Measurements from ENCODE around the gene MAPT. TPM values are rescaled to one million over a fixed set of nuclear protein-coding genes. Genes with fewer than 3 reads are reported as not detected.
"Not testable (repeated sequence)": the region's sequence is repeated elsewhere in the genome, so short reads cannot be mapped to it uniquely, and the experiment has no call there.

MAPT gene
- total RNA-seq, 1 experiment from 2014 or later: 3.6 TPM

DNA sequence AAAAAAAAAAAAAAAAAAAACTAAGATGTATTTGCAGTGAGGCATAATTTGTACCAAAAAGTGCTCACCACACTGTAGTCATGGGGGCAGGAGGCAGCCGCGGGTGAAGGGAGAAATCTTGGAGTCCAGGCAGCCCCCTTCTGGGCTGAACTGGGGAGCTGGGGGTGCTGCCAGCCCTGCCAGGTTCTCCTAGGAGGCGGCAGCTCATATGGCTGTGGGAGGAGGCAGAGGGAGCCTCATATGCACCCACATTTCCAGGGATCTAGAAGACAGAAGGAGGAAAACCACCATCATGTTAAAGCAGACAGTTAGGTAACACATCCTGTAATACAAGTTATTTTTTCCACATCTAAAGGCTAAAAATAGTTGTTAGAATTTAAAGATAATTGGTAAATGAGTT lies 16.3 kb downstream of the MAPT start:
- Histone ChIP-seq H3K27ac (ENCODE audit: low read length) (no peak overlapping the region), H4K20me1 (ENCODE audit: low read length) (no peaks in the 10 kb centered on the region), H3K4me3 (ENCODE audit: low read length) (no peak overlapping the region), H3K9me3 (ENCODE audit: low read length) (no peaks in the 10 kb centered on the region), H3K9ac (ENCODE audit: low read length) (no peak overlapping the region), H3K79me2 (ENCODE audit: low read length) (no peaks in the 10 kb centered on the region), H3K4me1 (ENCODE audit: insufficient read depth, low read length) (no peaks in the 10 kb centered on the region), H3F3A (ENCODE audit: low read length, unreplicated experiment) (no peaks in the 10 kb centered on the region), H3K36me3 (ENCODE audit: low read depth, low read length) (no peaks in the 10 kb centered on the region), H3K4me2 (ENCODE audit: low read length) (no peak overlapping the region), H3K27me3 (ENCODE audit: low read length) (0 out of 2 replicates have a peak, but pooled peaks cover 10% of the 10 kb centered on the region), H2AFZ (ENCODE audit: low read length) (no peak overlapping the region), H3K9me2 (replicated peaks; ENCODE audit: low read length) (no peaks in the 10 kb centered on the region)
- ChIA-PET CTCF (no interaction called here), POLR2A (ENCODE audit: unreplicated experiment) (interaction anchor here (0.6 to 0.7 kb wide), 2 partner anchors 44 to 574 kb away, joined by 8 to 12 read pairs; no protein-coding TSS in a partner anchor)
- TF ChIP-seq, protein P1, sequence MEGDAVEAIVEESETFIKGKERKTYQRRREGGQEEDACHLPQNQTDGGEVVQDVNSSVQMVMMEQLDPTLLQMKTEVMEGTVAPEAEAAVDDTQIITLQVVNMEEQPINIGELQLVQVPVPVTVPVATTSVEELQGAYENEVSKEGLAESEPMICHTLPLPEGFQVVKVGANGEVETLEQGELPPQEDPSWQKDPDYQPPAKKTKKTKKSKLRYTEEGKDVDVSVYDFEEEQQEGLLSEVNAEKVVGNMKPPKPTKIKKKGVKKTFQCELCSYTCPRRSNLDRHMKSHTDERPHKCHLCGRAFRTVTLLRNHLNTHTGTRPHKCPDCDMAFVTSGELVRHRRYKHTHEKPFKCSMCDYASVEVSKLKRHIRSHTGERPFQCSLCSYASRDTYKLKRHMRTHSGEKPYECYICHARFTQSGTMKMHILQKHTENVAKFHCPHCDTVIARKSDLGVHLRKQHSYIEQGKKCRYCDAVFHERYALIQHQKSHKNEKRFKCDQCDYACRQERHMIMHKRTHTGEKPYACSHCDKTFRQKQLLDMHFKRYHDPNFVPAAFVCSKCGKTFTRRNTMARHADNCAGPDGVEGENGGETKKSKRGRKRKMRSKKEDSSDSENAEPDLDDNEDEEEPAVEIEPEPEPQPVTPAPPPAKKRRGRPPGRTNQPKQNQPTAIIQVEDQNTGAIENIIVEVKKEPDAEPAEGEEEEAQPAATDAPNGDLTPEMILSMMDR (conservative IDR thresholded peaks at IDR 0.05; ENCODE audit: low read depth, low read length): no peak
- TF ChIP-seq EZH2 (IDR thresholded peaks at IDR 0.05; ENCODE audit: low read length, unreplicated experiment) (no peak), EZH2phosphoT487 (IDR thresholded peaks at IDR 0.05; ENCODE audit: borderline replicate concordance, low read length) (no peak)
- intact Hi-C loops (cut with micrococcal nuclease): no loop called here
- ATAC-seq: no peak
- no TSS peak for BruUV-seq (replicated peaks)
- DNase-seq: no peak

DNA sequence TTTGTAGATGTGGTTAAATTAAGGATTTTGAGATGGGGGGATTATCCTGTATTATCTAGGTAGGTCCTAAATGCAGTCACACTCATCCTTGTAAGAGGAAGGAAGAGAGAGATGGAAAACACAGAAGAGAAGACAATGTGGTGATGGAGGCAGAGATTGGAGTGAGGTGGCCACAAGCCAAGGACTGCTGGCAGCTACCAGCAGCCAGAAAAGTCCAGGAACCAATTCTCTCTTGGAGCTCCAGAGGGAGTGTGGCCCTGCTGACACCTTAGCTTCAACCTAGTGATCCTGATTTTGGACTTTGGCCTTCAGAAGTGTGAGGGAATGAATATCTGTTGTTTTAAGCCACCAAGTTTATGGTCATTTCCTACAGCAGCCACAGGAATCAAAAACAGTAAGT lies 18.0 kb downstream of the MAPT start:
- Histone ChIP-seq H3K27me3 (ENCODE audit: low read length) (no peaks in the 10 kb centered on the region), H3F3A (ENCODE audit: low read length, unreplicated experiment) (no peaks in the 10 kb centered on the region), H3K9me2 (replicated peaks; ENCODE audit: low read length) (no peaks in the 10 kb centered on the region), H3K9me3 (ENCODE audit: low read length) (no peaks in the 10 kb centered on the region), H3K79me2 (ENCODE audit: low read length) (no peaks in the 10 kb centered on the region), H2AFZ (ENCODE audit: low read length) (no peak overlapping the region), H3K4me1 (ENCODE audit: insufficient read depth, low read length) (no peaks in the 10 kb centered on the region), H4K20me1 (ENCODE audit: low read length) (no peaks in the 10 kb centered on the region), H3K4me2 (ENCODE audit: low read length) (no peak overlapping the region), H3K36me3 (ENCODE audit: low read depth, low read length) (no peaks in the 10 kb centered on the region), H3K4me3 (ENCODE audit: low read length) (no peak overlapping the region), H3K9ac (ENCODE audit: low read length) (no peak overlapping the region), H3K27ac (ENCODE audit: low read length) (no peak overlapping the region)
- CTCF ChIA-PET: no interaction called here
- ATAC-seq: no peak
- POLR2A ChIA-PET (ENCODE audit: unreplicated experiment): no interaction called here
- no TSS peak for BruUV-seq (replicated peaks)
- DNase-seq: no peak
- intact Hi-C loops (cut with micrococcal nuclease): no loop called here
- TF ChIP-seq EZH2 (IDR thresholded peaks at IDR 0.05; ENCODE audit: low read length, unreplicated experiment) (no peak), EZH2phosphoT487 (IDR thresholded peaks at IDR 0.05; ENCODE audit: borderline replicate concordance, low read length) (no peak)
- TF ChIP-seq, protein P1 (conservative IDR thresholded peaks at IDR 0.05; ENCODE audit: low read depth, low read length): no peak

DNA sequence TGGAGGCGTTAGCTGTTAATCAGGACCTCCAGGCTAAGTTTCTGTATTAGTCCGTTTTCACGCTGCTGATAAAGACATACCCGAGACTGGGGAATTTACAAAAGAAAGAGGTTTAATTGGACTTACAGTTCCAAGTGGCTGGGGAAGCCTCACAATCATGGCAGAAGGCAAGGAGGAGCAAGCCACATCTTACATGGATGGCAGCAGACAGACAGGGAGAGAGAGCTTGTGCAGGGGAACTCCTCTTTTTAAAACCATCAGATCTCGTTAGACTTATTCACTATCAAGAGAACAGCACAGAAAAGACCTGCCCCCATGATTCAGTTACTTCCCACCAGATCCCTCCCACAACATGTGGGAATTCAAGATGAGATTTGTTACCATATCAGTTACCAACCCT lies 18.7 kb downstream of the MAPT start:
- H3F3A ChIP-seq (ENCODE audit: low read length, unreplicated experiment); H4K20me1 ChIP-seq (ENCODE audit: low read length); H3K4me1 ChIP-seq (ENCODE audit: insufficient read depth, low read length); CTCF ChIA-PET; H3K36me3 ChIP-seq (ENCODE audit: low read depth, low read length); H2AFZ ChIP-seq (ENCODE audit: low read length); ATAC-seq; H3K27ac ChIP-seq (ENCODE audit: low read length); H3K9ac ChIP-seq (ENCODE audit: low read length); H3K4me2 ChIP-seq (ENCODE audit: low read length); POLR2A ChIA-PET (ENCODE audit: unreplicated experiment); H3K79me2 ChIP-seq (ENCODE audit: low read length); intact Hi-C loops (cut with micrococcal nuclease); H3K4me3 ChIP-seq (ENCODE audit: low read length); H3K9me2 ChIP-seq (replicated peaks; ENCODE audit: low read length); H3K27me3 ChIP-seq (ENCODE audit: low read length); BruUV-seq (replicated peaks); H3K9me3 ChIP-seq (ENCODE audit: low read length); DNase-seq: not testable (repeated sequence)

All from PC-3 (cell line).